ENCODE measurements around the gene WDFY4.

Gene WDFY4

GRCh38 chr10:48958598-48959190 lies 274.0 kb downstream of the WDFY4 start:
- no peak for DNase-seq

GRCh38 chr10:48964038-48964437 lies 279.4 kb downstream of the WDFY4 start:
- no peak for DNase-seq

- no peak for DNase-seq
These were observed 280.8 kb downstream of the WDFY4 start for GRCh38 chr10:48965460-48965859.

DNA sequence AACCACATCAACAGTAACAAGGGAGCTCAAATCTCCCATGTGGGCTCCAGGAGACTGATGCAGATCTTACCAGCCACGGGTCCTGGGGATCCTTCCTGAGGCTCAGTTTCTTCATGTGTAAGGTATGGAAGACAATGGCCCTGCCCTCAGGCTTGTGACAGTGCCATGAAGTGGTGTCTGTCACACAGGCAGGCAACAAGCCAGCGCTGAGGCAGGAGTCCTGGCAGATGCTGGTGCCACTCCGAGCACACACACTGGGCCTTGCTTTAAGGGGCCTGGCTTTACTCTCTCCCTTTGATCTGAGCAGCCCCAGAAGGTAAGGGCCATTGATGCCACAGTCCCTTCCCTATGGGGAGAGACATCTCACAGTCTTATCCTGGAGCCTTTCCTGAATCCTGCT lies 283.4 kb downstream of the WDFY4 start:
- no peak for DNase-seq

GRCh38 chr10:48970046-48970445 lies 285.4 kb downstream of the WDFY4 start:
- no peak for DNase-seq

- no peak for DNase-seq
These were observed 286.0 kb downstream of the WDFY4 start for GRCh38 chr10:48970654-48971053.

- no peak for DNase-seq
These were observed 288.4 kb downstream of the WDFY4 start for GRCh38 chr10:48973065-48973464.

DNA sequence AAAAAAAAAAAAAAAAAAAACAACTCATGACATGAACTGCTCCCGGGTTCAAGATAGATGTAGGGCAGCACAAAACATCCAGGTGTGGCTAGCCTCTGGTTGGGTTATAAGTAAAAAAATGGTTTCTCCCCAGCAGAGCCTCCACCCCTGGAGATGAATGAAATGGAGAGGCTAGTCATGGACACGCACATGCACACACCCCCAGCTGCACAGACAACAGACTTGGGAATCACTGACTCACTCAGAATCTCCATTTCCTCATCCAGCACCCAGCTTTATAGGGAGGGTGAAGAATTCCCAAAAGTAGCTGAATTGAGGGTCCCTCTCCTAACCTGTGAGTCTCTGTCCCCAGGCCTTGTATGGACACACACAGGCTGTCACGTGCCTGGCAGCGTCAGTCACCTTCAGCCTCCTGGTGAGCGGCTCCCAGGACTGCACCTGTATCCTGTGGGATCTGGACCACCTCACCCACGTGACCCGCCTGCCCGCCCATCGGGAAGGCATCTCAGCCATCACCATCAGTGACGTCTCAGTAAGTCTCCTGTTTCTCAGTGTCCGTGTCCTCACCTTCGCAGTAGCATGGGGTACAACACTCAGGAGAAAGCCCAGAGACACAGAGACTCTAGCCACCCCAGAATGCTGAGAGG lies 290.0 kb downstream of the WDFY4 start:
- no peak for DNase-seq

DNA sequence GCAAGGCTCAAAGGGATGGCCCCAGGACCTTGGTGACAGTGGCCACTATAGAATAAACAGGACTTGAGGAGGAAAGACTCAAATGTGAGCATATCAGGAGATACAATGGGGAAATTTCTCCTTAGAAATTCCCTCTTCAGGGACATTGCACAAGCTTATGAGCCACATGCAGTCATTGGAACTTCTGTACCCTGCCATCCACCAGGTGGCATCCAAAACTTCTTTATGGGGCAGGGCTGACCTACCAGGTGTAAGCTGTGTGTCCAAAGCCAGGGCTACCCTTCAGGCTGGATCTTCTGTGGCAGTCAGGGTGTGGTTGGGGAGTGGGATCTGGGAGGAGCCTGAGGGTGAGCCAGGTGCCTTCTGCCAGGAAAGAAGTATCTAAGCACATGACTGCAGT lies 291.5 kb downstream of the WDFY4 start:
- DNase-seq = no peak

DNA sequence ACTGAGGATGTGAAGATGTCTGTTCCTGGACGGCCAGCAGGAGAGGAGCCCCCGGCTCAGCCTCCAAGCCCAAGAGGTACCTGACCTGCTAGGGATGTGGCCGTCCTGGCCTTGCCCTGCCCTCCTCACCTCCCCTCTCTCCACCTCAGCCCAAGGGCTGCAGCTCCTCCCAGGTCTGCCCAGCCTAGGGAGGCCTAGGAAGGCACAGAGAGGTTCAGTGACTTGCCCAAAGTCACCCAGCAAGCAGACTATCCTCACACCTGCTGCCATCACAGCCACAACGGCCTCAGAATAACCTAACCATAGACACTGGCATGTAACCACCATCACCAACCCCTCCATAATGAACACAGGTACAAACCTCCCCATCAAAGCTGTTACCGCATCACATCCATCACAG lies 293.6 kb downstream of the WDFY4 start:
- no peak for DNase-seq

- peak; percentile 23 for DNase-seq
These were observed 296.7 kb downstream of the WDFY4 start for GRCh38 chr10:48981310-48981907.

GRCh38 chr10:48982584-48982983 lies 297.9 kb downstream of the WDFY4 start:
- DNase-seq = no peak

DNA sequence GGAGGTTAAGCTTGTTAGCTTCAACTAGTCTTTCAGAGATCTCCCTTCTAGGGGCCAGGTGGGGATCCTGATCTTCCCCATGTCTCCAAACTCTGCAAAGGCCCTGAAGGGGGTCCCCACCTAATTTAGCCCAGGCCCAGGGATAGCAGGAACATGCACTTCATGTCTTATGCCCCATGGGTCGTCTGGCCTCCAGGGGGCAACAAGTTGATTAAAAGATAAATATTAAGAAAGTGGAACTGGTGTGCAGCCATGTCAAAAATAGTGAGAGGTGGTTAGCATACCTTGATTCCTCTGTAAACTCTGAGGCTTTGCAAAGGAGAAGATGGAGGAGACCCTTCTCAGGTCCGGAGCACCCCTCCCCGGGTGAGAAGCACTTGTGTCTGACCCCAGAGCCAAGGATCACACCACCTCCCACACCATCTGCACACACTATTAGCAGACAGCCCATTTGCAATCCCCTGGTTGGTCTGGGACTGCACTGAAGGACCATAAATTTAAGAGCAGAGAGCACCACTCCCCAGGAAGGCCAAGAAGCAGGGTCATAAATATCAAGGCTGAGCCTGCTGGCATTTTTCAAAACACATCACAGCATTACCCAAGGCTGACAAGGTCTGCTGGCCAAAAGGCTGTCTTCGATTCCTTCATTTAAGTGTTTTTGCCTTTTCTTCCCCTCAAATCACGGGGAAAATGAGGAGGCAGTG lies 299.1 kb downstream of the WDFY4 start:
- DNase-seq = no peak

DNA sequence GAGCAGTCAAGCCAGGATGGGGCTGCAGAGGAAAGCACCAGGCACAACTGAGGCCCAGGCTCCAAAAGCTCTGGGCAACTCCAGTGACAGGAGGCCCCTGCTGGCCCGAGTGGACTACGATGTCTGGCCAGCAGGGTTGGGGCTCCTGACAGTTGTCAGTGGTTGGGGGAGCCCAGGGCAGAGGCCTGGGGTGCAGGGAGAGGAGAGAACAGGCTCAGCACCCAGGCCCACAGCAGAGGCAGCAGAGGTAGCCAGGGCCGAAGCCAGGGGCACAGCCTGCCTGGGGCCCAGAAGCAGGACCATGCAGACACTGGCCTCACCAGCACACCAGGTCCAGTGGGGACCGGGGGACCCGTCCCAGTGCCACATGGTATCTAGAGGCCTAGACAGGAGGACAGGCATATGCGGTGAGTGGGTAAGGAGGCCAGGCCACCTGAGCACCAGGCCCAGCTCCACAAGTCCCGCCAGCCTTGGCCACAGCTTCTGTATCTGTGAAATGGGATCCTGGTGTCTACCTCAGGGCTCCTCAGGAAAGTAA lies 301.0 kb downstream of the WDFY4 start:
- DNase-seq = no peak

- DNase-seq = no peak
These were observed 305.6 kb downstream of the WDFY4 start for GRCh38 chr10:48990226-48990625.

GRCh38 chr10:48993627-48994026 lies 309.0 kb downstream of the WDFY4 start:
- DNase-seq = no peak

- DNase-seq = no peak
These were observed 311.7 kb downstream of the WDFY4 start for GRCh38 chr10:48996329-48996728.

- no peak for DNase-seq
These were observed 314.7 kb downstream of the WDFY4 start for GRCh38 chr10:48999346-48999745.

DNA sequence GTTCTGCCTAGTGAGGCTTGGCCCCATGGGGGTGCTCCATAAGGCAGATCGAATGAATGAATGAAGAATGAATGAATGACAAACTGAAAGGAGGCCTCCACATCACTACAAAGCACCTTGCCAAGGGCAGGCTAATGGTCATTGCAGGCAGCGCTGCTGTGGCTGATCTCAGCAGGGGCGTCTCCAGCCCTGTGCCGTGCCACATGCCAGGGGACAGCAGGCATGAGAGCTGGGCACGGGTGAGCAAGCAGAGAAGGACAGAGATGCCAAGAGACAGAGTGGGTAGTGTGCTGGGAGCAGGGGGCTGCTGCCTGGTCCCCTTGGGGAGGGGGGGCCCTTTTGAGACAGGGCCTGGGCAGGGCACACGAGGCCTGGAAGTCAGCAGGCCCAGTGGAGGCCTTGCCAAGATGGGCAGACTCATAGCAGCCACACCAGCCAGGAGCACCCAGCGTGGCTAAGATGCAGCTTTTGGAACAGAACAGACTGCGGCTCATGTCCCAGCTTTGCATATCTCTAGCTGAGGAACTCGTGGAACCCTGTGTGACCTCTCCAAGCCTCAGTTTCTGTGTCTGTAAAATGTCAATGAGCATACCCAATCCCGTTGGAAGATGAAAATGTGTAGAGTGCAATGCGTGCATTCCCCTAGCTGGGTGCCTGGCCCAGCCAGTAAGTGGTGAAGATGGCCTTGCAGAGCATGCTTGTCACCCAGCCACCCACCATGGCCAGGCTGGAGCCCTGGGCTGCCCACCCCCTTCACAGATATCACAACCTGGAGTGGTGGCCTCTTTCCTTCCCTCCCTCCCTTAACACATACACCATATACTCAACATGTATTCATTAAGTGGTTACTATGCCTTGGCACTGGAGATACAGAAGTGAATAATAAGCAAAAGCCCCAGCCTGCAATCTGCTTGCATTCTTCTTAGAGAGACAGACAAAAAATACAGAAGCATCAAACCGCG lies 316.0 kb downstream of the WDFY4 start:
- DNase-seq = no peak

- DNase-seq = no peak
These were observed 316.7 kb downstream of the WDFY4 start for GRCh38 chr10:49001402-49001801.

- no peak for DNase-seq
These were observed 317.4 kb downstream of the WDFY4 start for GRCh38 chr10:49001870-49002672.

DNA sequence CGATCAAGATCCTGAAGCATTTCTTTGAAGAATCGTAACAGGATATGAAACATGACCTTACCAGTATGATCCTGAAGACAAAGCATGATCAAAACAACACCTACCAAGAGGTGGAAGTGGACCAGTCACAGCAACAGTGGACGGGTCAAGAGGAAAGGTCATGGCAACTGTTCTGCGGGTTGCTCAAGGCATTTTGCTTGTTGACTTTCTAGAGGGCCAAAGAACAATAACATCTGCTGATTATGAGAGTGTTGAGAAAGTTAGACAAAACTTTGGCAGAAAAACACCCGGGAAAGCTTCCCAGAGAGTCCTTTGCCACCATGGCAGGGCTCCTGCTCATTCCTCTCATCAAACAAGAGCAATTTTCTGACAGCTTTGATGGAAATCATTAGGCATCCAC lies 320.6 kb downstream of the WDFY4 start:
- DNase-seq = no peak

Measured in stimulated activated CD4-positive, alpha-beta T cell treated with anti-CD3 and anti-CD28 coated beads, Interleukin-1b, Interleukin-23, amount 100 ng/mL, for 48 hours (primary cell).